Muscle layer of duodenum (tissue), 2 donors: ENCODE data around the gene PCBP1.
A peak's percentile ranks its signal among the peaks of the same experiment; 100 is the strongest.
"Not testable (repeated sequence)": the region's sequence is repeated elsewhere in the genome, so short reads cannot be mapped to it uniquely, and the experiment has no call there.

Experiments used
- H3K27ac ChIP-seq: one replicate; pipeline ENCODE4 v1.7.0; 2013; ENCODE audit warnings: mild to moderate bottlenecking, low read length
- H3K27me3 ChIP-seq: one replicate; pipeline ENCODE4 v1.7.0; 2013; ENCODE audit warnings: low read depth, mild to moderate bottlenecking, control low read depth, low read length
- H3K36me3 ChIP-seq, 2 donors: one replicate each; pipeline ENCODE4 v1.7.0; 2013; ENCODE audit warnings: low read length in 2 of 2, control low read depth in 1 of 2, mild to moderate bottlenecking in 1 of 2; ENCODE audit not compliant: insufficient read depth in 2 of 2, control insufficient read depth in 1 of 2
- H3K4me1 ChIP-seq, 2 donors: one replicate each; pipeline ENCODE4 v1.7.0; 2013; ENCODE audit warnings: low read length in 2 of 2, mild to moderate bottlenecking in 2 of 2, control low read depth in 1 of 2, moderate library complexity in 1 of 2; ENCODE audit not compliant: insufficient read depth in 2 of 2, control insufficient read depth in 1 of 2
- H3K4me3 ChIP-seq, 2 donors: one replicate each; pipeline ENCODE4 v1.7.0; 2013; ENCODE audit warnings: low read length in 2 of 2, low read depth in 1 of 2, mild to moderate bottlenecking in 1 of 2
- H3K9me3 ChIP-seq, 2 donors: one replicate each; pipeline ENCODE4 v1.7.0; 2013; ENCODE audit warnings: low read length in 2 of 2, control low read depth in 1 of 2, mild to moderate bottlenecking in 1 of 2; ENCODE audit not compliant: control insufficient read depth in 1 of 2
- donor health status: healthy.

The PCBP1 gene

GRCh38 chr2:70091364-70091763 is 4.1 kb downstream of the PCBP1 start:
- Histone ChIP-seq H3K27me3 (no peaks in the 10 kb centered on the region), H3K27ac (no peak overlapping the region), H3K36me3 (peaks cover 0 to 20% of the 10 kb centered on the region in 2 donors), H3K4me3 (no peak overlapping the region), H3K9me3 (no peaks in the 10 kb centered on the region), H3K4me1 (peaks cover 6 to 27% of the 10 kb centered on the region in 2 donors)

GRCh38 chr2:70091816-70092215 is 4.5 kb downstream of the PCBP1 start:
- Histone ChIP-seq H3K27ac (no peak overlapping the region), H3K9me3 (no peaks in the 10 kb centered on the region), H3K4me3 (no peak overlapping the region), H3K36me3 (peaks cover 0 to 16% of the 10 kb centered on the region in 2 donors), H3K4me1 (peaks cover 6 to 27% of the 10 kb centered on the region in 2 donors), H3K27me3 (no peaks in the 10 kb centered on the region)

DNA sequence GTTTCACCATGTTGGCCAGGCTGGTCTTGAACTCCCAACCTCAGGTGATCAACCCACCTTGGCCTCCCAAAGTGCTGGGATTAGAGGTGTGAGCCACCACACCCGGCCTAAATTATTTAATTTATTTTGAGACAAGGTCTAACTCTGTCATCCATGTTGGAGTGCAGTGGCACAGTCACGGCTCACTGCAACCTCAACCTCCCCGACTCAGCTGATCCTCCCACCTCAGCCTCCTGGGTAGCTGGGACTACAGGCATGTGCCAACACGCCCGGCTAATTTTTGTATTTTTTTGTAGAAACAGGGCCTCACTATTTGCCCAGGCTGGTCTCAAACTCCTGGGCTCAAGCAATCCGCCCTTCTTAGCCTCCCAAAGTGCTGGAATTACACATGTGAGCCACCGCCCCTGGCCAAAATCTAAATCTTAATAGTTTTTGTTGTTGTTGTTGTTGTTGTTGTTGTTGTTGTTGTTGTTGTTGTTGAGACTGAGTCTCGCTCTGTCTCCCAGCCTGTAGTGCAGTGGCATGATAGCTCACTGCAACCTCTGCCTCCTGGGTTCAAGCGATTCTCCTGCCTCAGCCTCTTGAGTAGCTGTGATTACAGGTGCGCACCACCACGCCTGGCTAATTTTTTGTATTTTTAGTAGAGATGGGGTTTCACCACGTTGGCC is 5.4 kb downstream of the PCBP1 start:
- not testable (repeated sequence) for H3K27ac ChIP-seq, H3K27me3 ChIP-seq, H3K9me3 ChIP-seq, H3K36me3 ChIP-seq, H3K4me3 ChIP-seq
- H3K4me1 ChIP-seq = peaks cover 6 to 27% of the 10 kb centered on the region in 2 donors

GRCh38 chr2:70094171-70094977 is 7.1 kb downstream of the PCBP1 start:
- Histone ChIP-seq H3K4me3 (peak overlapping the region in 1 of 2 donors; percentile 3), H3K4me1 (peaks cover 6 to 24% of the 10 kb centered on the region in 2 donors)

GRCh38 chr2:70094978-70095719 is 7.9 kb downstream of the PCBP1 start:
- peak overlapping the region in 1 of 2 donors; percentile 3 for H3K4me3 ChIP-seq
- no peaks in the 10 kb centered on the region for H3K9me3 ChIP-seq
- peaks cover 1 to 16% of the 10 kb centered on the region in 2 donors for H3K4me1 ChIP-seq
- H3K36me3 ChIP-seq = no peaks in the 10 kb centered on the region
- peak overlapping the region; percentile 82 for H3K27ac ChIP-seq
- H3K27me3 ChIP-seq = no peaks in the 10 kb centered on the region

More at GRCh38 chr2:70094171-70094977, 7.1 kb downstream of the PCBP1 start:
- Histone ChIP-seq H3K27ac (peak overlapping the region; percentile 82), H3K9me3 (no peaks in the 10 kb centered on the region), H3K27me3 (no peaks in the 10 kb centered on the region), H3K36me3 (no peaks in the 10 kb centered on the region)

DNA sequence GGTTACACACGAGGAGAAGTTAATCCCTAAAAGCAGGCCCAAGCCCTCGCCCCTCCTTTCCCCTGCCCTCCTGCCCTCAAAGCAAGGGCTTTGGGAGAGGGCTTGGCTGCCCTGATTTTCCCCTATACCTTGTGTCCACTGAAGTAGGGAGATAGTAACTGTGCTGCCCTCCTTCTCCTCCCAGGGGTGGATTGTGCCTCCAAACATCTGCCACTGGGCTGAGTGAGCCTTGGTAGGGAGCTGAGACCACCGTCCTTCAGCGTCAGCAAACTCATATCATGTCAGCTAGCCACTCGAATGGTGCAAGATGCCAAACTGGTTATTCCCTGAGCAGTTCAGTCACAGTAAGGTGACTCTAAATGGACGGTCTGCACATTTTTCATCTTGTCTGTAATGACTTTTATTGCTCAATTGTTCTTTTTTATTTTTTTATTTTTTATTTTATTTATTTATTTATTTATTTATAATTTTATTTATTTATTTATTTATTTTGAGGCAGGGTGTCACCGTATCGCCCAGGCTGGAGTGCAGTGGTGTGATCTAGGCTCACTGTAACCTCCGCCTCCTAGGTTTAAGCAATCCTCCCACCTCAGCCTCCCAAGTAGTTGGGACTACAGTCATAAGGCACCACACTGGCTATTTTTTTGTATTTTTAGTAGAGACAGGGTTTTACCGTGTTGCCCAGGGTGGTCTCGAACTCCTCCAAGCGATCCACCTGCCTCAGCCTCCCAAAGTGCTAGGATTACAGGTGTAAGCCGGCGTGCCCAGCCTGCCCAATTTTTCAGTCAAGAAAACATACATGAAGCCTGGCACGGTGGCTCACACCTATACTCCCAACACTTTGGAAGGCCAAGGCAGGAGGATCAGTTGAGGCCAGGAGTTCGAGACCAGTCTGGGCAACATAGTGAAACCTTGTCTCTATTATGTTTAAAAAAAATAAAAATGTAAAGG is 8.7 kb downstream of the PCBP1 start:
- H3K27ac ChIP-seq = peak overlapping the region; percentile 82
- no peak overlapping the region for H3K4me3 ChIP-seq
- H3K36me3 ChIP-seq = no peaks in the 10 kb centered on the region

DNA sequence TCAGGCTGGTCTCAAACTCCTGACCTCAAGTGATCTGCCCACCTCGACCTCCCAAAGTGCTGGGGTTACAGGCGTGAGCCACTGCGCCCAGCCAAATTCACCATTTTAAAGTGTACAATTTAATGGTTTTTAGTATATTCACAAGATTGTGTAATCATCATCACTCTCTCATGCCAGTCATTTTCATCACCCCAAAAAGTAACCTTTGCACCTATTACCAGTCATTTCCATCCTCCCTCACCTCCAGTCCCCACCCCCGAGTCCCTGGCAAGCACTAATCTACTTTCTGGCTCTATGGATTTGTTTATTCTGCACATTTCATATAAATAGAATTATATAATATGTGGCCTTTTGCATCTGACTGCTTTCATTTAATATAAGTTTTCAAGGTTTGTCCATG is 10.8 kb downstream of the PCBP1 start:
- Histone ChIP-seq H3K4me3 (no peak overlapping the region), H3K4me1 (peaks cover 0 to 12% of the 10 kb centered on the region in 2 donors), H3K27me3 (no peaks in the 10 kb centered on the region), H3K27ac (no peak overlapping the region), H3K9me3 (no peaks in the 10 kb centered on the region), H3K36me3 (no peaks in the 10 kb centered on the region)

More for the DNA sequence above, 8.7 kb downstream of the PCBP1 start:
- no peaks in the 10 kb centered on the region for H3K27me3 ChIP-seq
- H3K4me1 ChIP-seq = peaks cover 0 to 12% of the 10 kb centered on the region in 2 donors
- no peaks in the 10 kb centered on the region for H3K9me3 ChIP-seq

GRCh38 chr2:70099270-70099669 is 12.0 kb downstream of the PCBP1 start:
- H3K27ac ChIP-seq = no peak overlapping the region
- no peaks in the 10 kb centered on the region for H3K27me3 ChIP-seq
- no peaks in the 10 kb centered on the region for H3K36me3 ChIP-seq

GRCh38 chr2:70101174-70101573 is 13.9 kb downstream of the PCBP1 start:
- H3K4me1 ChIP-seq = peaks cover 0 to 6% of the 10 kb centered on the region in 2 donors
- no peak overlapping the region for H3K27ac ChIP-seq
- H3K9me3 ChIP-seq = no peaks in the 10 kb centered on the region
- H3K27me3 ChIP-seq = no peaks in the 10 kb centered on the region
- H3K36me3 ChIP-seq = no peaks in the 10 kb centered on the region
- no peak overlapping the region for H3K4me3 ChIP-seq

More at GRCh38 chr2:70099270-70099669, 12.0 kb downstream of the PCBP1 start:
- Histone ChIP-seq H3K4me1 (peaks cover 5 to 9% of the 10 kb centered on the region in 2 donors), H3K4me3 (no peak overlapping the region), H3K9me3 (no peaks in the 10 kb centered on the region)

DNA sequence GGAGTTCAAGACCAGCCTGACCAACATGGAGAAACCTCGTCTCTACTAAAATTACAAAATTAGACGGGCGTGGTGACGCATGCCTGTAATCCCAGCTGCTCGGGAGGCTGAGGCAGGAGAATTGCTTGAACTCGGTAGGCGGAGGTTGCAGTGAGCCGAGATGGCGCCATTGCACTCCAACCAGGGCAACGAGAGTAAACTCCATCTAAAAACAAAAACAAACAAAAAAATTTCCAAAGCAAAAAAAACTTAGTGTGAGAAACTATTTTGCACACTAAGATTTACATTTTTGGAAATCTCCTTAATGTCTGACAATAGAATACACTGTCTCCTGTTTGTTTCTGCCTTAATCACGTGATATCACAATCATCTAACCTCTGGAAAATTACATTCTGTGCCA is 14.4 kb downstream of the PCBP1 start:
- H3K36me3 ChIP-seq, H3K4me1 ChIP-seq, H3K9me3 ChIP-seq, H3K27ac ChIP-seq, H3K27me3 ChIP-seq, H3K4me3 ChIP-seq: not testable (repeated sequence)
